Measurements from ENCODE around the gene LEF1.

LEF1 gene

DNA sequence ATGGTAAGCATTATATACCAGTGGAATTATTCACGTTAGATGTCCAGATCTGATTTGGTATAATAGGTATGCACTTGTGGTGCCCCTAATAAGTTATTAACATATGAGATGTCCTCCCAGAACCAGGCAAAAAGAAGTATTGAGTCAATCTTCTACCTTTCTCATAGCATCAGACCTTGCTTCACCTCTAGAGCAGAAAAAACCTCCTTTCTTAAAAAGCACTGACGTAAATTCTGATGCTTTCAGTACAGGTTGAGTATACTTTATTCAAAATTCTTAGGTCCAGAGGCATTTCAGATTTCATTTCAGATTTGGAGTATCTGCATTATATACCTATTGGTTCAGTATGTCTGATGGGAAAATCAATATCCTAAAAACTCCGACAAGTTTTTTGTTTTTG, 22.4 kb downstream of the LEF1 start:
- DNase-seq, result no peak

DNA sequence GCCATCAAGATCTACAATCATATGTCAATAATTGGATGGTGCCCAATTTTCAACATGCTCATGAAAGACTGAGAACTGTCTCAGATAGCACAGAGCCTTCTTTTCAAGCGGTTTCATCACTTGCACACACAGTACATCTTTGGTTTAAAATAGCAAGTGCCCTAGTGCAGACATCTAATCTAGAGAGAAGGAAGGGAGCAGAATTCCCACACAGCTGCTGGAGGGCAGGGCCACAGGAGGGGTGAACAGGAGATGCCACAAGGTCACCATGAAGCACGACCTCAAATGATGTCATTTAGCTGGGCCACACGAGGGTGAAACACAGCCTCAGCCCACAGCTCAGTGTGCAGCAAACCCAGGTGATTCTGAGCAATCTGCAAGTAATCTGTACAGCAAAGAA, 24.3 kb downstream of the LEF1 start:
- no peak for DNase-seq

DNA sequence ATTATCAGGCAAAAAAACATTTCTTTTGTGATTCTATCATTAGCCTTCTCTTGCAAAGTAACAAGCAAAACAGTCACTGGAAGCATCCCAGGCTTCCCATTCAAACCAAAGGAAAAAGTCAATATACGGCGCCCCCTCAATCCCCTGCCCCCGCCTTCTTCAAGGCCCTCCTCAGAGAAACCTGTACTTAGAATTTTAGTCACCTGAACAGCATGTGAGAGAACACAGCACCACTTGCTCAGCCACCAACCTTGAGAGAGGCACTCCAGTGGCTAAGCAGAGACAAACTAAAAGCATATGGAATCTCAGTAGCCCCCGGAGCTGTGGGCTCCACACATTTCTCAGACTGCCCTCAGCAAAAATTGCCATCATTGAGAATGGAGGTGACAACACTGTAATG, 25.2 kb downstream of the LEF1 start:
- no peak for DNase-seq

DNA sequence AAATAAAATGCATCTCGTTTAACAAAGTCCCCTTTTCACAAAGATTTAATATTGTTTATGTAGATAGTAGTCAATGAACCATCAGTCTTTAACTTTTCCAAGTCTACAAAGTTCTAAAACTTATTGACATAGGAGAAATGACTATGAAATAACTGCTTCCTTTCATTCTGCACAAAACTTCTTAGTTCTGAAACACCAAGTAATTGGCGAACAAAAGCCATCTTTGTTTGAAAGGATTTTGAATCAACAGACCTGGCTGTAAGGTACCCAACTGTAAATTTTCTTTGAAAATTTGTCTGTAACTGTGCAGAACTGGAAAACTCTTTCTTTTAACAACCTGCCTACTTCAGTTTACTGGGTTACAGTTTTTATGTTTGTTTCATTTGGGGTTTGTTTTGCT, 25.9 kb downstream of the LEF1 start:
- no peak for DNase-seq

DNA sequence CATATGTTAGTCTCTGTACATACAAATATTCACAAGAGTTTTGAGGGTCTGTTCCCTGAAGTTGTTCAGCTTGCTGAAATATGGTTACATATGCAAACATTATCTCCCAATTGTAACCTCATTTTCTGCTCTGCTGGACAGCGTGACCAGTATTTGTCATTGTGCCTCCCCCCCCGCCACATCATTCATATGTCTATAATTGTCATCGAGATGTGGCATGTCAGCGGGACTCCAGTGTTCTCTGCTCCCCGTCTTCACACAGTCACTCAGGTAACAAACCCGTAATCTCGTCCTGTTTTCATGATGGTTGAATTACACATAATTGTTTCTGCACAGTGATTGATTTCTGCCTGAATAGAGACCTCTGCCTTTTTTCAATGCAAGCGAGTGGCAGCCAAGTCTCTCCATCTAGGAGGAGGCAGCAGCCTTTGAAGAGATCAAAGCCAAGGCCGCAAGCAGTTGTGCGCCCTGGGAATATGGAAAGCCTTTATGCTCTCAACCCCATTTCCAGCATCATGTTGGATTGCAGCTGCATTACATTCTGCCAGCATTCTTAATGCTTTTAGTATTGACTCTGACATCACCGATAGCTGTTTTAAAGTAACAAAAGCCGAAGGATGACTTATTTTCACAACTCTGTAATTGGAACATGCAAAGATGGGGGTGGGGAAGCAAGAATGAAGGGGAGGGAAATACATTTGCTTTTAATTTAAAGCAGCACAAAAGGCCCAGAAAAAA, 27.4 kb downstream of the LEF1 start:
- no peak for DNase-seq

DNA sequence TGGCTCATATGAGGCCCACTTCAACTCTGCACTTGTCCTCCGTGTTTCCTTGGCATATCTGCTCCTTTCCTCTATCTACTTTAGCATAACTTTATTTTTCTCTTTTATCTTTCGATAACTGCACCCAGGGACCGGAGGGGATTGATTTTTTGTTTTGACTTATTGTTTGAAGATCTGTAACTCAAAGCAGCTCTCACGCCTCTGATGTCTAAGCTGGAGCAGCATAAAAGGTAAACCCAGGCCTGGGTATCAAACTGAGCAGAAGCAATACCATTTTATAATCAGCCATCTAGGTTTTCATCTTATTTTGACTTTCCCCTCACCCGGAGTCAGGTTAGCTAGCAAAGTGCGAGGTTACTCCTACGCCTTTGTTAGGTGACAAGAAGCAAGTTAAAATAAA, 28.4 kb downstream of the LEF1 start:
- no peak for DNase-seq

DNA sequence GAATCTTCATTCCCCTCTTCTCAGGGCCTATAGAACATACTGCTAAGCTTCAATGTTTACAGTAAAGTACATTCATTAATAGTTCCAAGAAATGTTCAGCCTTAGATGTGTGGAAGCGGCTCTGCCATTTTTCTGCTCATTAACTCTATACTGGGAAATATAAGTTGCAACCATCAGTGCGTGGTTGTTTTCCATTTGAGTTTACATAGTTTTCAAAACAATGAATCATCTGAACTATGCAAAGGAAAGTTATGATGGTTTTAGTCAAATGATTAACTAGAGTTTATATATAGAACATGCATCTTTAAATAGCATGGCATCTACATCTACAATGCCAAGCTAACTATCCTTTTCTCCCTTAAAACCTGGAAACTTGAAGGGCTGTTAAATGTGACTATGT, 29.6 kb downstream of the LEF1 start:
- DNase-seq, result no peak

DNA sequence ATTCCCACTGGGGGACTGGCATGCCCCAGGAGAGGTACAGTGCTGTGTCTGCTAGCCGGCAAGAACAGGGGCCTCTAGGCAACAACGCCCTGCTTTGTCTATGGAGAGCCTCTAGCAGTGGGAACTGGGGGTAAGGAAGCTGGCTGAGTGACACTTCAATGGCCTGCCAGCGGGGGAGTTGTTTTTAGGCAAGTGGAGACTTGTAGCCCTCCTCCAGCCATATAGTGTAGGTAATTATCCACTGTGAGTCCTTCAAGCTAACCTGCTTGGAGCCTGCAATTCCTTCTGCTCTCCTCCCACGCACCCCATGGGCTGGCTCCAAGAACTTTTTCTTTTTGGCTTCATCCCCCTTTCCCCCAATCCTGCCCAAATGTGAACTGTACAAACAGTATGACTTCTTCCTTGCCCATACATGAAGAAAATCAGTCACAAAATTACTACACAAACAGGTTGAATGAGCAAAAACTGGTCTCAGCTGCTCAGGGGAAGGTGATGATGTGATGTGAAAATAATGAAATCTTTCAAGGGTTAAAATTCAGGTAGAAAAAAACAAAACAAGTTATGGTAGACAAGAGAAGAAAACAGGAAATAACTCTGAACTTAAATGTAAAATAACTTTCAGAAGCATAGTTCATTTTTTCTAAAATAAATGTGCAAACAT, 33.1 kb downstream of the LEF1 start:
- no peak for DNase-seq

DNA sequence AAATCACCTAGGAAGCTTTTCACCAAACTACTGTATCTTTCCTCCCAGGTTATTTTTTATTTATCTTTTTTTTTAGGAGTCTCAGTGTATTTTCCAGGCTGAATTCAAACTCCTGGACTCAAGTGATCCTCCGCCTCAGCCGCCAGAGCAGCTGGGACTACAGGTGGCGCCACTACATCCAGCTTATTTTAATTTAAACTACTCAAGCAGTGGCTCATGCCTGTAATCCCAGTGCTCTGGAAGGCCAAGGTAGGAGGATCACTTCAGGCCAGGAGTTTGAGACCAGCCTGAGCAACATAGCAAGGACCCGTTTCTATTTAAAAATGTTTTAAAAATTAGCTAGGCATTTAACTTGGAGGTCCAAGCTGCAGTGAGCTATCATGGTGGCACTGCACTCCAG, 37.8 kb downstream of the LEF1 start:
- no peak for DNase-seq

DNA sequence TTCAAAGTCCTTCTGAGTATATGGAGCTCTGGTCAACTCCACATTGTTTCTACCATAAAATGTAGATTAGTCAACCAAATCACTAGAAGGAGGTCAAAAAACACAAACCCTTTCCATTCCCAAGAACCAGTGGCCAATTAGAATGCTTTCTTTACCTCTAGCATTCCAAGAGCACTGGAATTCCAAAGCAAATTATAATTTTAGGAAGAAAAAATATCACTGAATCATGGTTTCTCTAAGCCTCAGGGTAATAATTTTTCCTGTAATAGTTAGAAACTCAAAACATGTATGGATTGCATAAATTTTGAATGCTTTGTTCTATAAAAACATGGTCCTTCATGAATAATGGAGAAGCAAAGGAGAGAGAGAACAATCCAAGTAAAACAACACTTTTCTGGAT, 39.5 kb downstream of the LEF1 start:
- no peak for DNase-seq

DNA sequence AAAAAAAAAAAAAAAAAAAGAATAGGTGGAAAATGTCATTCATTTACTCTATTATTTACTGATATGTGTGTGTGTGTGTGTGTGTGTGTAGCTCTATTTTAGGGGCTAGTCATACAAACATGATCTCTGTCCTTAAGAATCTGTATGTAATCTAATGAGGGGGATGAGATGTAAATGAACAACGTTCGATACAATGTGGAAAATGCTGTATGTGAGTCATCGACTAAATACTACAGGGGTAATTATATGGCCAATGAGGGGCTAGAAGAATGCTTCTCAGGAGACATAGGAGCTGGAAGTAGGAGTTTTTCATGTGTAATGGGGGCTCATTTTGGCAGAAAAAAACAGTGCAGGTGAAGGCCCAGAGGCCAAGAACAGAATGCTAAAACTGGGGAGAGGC, 41.9 kb downstream of the LEF1 start:
- DNase-seq, result no peak

DNA sequence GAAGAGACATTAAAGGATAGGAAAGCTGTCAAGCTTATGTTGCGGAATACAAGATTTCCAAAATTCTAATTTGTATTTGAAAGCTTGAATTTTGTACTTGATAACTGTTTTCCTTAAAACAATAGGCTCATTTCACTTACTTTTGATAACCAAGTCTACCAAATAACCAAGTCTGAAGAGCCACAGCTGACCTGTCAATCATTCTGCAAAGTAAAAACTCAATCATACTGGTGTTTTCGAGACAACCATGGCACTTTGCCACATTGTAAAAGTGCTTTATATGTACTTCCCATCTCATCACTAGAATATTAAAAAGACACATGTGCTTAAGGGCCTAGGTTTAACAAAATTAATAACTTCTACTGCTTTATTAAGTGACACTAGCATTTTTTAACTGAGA, 47.9 kb downstream of the LEF1 start:
- DNase-seq, result no peak

DNA sequence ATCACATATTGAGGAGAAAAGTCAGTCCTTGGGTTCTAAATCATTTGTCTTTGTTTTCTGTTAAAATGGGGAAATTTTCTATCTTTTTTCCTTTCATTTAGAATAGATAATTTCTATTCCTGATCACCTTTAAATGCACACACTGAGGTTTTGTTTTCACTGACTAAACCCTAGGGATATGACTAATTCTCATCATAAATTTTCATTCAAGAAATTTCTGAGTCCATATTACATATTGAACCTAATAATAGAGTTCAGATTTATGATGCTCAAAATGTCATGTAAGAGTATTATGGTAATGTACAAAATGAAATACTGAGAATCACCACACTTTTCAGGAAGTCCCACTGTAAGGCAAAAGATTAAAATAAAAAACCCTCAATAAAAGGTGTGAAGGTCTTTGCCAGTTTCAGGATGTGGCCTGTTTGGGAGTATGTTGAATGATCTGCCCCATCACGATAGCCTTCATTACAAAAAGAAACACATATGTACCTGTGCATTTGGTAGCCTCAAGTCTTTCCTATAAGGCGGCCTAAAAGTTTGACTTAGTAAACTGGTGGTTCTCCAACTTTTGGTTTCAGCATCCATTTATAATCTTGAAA, 49.4 kb downstream of the LEF1 start:
- no peak for DNase-seq

DNA sequence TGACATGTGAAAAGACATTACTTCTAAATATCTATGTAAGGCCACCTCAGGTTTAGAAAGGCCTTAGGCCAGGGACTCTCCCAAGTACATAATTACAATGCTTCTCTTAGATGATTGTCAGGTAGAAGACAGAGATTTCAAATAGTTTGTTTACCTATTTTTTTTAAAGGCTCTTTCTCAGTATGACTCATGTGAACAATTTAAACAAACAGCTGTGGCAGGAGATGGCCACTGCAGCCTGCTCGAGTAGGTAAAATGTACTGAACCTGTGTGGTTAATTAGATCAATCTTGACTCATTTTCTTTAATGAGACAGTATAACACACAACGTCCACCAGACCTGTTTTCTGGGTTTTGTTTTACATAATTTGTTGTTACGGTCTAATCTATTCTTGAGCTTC, 50.2 kb downstream of the LEF1 start:
- DNase-seq, result no peak

DNA sequence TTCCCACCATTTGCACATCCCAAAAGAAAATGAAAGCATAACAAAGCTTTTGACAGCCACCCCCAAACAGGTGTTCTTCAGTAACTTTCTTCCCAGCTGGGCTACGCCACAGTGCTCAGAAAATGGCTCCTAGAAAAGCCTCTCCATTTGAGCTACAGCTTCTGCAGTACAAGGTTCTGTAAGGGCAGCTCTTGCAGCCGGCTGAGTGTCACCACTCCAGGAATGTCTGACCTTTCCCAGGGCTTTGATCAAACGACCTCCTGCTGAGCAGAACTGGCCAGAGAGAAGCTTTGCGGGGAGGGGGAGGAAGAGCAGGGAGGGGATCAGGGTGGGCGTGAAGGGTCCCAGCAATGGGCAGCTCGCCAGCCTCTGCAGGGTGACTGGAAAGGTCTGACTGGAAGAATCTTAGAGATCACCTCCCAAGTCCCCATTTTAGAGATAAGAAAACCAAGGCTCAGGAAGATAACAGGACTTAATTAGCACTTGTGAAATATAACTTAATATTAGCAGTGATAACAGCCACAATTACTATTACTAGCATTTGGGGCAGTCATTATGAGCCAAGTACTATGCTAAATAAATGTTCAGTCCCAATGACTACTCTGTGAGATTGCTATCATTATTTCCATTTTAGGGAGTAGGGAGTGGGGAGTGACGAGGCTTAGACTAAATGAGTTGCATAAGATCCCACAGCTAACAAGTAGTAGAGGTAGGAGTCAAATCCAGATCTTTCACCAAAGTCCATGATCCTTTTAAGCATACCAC, 51.1 kb downstream of the LEF1 start:
- no peak for DNase-seq

DNA sequence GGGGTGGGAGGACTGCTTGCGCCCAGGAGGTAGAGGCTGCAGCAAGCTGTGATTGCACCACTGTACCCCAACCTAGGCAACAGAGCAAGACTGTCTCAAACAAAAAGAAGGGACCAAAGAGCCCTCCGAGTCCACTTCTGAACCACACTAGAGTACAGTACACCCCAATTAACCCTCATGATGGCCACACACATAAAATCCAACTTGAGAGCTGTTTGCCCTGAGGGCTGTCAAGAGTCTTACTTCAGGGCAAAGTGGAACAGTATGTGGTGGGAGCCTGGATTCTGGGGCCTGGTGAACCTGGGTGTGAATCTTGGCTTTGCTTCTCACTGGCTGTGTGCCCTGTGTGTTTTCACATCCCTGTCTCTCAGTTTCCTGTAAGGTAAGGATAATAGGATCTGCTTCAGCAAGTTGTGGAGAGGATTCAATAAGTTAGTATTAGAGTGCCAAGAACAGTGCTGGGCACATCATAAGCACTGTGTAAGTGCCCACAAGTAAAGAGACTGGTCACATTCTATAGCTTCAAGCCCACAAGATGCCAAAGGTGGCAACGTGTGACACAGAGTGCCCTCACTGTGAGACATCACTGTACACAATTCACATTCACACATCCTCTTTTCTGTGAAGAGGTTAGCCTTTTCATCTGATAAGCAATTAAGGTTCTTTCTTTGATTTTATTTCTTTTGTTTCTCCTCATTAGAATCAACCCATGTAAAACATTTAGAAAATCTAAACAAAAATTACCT, 52.1 kb downstream of the LEF1 start:
- DNase-seq, result no peak

DNA sequence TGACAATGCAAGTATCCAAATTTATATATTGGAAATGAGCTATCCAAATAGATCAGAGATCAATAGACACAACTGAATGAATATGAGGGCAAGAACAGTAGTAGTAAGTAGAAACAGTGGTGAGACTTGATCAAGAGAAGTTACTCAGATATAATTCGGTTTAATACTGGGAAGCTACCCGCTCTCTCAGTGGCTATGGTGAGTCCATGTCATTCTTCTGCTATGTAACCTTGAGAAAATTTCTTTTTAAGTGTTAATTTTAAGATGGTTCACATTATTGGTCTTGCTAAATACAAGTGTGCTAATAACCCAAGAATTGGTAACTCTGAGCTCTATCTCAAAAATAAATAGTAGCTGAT, 53.6 kb downstream of the LEF1 start:
- no peak for DNase-seq

DNA sequence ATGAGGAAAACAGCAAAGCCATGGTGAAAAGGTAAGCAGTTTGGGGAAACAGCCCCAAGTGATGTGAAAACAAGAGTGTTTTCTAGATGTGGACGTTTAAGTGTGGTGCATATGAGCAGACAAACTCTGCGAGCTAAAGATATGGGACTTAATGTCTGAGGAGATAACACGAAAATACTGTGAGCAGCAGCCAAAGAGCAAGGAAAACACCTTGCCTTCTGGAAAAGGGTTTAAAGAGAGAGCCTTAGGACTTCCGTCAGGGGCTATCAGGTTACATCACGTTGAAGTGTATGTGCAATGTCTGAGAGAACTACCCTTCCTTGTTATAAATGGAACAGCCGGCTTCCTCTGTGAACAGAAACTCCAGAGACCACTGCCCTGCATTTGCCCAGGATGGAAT, 54.2 kb downstream of the LEF1 start:
- no peak for DNase-seq

DNA sequence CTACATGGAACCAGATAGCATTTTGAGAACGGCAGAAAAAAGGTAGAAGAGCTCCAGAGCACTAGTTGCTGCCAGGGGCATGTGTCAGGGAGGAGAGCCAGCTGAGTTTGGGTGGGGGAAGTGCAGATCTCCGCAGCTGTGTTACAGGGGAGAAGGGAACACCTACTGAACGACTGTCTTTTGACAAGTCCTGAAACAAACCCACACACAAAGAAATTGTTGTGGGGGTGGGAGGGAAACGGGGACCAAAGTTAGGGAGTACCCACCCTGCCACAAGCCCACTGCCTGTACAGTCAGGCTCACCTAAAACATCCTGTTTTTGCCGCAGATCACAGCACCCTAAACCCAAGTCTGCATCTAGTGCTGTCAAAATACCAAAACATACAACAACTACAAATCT, 55.5 kb downstream of the LEF1 start:
- no peak for DNase-seq

DNA sequence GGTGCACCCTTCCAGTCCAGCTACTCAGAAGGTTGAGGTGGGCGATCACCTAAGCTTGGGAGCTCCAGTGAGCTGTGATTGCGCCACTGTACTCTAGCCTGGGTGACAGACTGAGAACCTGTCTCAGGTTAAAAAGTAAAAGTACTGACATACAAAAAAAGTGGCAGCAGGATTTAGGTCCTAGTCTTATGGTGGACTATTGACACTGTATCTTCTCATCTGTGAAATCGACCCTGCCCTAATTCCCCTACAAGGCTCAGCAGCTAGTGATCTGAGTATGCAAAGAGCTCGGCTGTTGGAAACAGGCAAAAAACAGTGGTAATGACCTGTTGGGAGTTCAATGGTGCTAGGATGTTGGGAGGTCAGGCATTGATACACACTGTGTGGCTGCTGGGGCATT, 57.0 kb downstream of the LEF1 start:
- DNase-seq, result no peak

DNA sequence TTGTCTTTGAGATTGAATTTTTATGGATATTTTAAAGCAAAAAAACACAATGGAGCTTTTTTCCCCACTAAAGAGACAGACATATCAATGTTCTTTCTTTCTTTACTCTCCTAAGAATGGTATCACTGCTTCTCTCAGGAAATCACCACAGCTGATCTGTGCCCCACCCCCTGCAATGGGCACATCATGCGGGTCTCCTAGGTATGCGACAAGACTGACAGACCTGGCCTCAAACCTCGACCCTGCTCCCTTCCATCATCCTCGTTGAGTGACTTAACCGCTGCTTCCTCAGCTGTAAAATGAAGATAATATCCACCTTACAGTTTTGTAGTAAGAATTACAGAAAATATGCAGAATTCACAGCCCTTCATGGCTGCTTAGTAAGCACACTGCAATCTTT, 58.3 kb downstream of the LEF1 start:
- DNase-seq, result no peak

DNA sequence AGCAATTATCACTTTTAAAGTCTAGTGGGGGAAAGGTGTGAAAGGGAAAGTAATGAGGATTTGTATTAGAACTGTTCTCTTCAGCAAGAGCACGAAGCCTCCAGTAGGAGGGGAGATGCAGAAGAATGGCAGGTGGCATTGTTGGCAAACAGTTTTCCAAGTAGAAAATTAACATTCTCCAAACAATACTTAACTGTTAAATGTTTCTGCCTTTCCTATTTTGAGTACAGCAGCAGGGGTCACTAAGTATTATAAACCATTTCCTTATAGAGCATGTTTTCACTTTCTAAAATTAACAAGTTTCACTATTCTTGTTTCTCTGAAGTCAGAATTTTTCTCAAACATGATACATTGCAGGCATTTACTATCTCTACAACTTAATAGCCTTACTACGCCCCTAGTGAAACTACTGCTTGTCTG, 58.7 kb downstream of the LEF1 start:
- DNase-seq, result no peak

DNA sequence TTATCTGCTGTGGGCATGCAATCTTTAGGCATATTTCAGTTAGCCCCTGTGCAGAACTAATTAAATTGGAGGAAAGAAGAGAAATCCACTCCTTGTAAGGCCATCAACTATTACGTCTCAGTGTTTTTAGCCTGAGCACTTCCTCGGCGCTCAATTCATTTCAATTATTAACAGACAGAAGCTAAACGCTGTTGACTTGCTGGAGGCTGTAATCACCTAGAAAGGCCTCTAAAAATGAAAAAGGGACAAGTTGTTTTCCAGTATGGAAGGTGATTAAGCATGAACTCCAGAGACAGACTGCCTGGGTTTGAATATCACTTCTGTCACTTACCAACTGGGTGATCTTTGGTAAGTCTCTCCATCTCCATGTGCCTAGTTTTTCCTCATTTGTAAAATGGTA, 59.6 kb downstream of the LEF1 start:
- DNase-seq, result no peak
